ENCODE results near the gene CLASRP. TPM values are rescaled to one million over a fixed set of nuclear protein-coding genes. Genes with fewer than 3 reads are reported as not detected.

CLASRP gene
- total RNA-seq, result 189 TPM
- polyA plus RNA-seq, result 1 to 10 TPM; 3.9 to 4.9 (median 4.3) TPM

DNA sequence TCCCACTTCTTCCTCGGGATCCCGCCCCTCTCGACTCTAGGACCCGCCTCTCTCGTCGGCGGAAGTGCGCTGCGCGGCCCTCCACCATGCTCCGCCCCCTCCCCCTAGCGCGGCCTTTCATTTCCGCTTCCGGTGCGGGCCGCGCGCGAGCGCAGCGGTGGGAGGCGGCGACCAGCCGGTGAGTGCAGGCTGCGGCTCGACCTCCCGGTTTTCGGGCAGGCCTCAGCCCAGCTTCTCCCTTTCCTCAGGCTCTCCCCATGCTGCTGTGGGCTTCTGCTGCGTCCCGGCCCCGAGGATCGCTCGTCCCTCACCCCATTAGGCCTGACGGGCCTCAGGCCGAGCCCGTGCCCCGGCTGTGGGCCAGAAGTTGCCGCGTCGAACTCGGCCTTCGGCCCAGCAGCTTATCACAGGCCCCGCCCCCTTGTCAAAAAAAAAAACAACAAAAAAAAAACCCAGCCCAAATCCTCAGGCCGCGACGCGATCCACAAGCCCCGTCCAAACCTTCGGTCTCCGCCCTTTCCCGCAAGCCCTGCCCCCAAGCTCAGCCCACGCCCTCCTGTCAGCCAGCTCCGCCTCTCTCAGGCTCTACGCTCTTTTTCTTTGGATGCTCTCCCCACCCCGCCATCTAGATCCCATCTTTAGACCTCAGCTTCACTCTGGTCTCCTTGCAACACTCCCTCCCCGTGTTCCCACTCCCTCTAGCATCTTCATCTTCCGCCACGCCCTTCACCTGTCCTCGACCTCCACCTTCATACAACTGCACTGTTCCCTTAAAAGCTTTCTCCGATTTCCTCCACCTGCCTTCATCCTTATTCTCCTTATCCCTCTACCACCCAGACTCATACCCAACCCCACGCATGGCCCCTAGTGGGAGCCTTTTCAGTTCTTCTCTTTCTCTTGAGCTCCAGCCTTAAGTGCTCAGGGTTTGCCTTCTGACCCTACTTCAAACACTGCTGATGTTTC is at the start of gene CLASRP:
Gene CLASRP (plus strand): TSS at position 115 of the 963 bp plus-strand sequence. CDS start 1,168 bp downstream, outside the sequence.
- Histone ChIP-seq H3K4me1 (ENCODE audit: control insufficient read depth, insufficient read depth, low read length, poor library complexity, severe bottlenecking) (peaks cover 25% of the 10 kb centered on the region), H3K36me3 (ENCODE audit: control insufficient read depth, insufficient read depth, low read length) (peaks cover 35% of the 10 kb centered on the region)

DNA sequence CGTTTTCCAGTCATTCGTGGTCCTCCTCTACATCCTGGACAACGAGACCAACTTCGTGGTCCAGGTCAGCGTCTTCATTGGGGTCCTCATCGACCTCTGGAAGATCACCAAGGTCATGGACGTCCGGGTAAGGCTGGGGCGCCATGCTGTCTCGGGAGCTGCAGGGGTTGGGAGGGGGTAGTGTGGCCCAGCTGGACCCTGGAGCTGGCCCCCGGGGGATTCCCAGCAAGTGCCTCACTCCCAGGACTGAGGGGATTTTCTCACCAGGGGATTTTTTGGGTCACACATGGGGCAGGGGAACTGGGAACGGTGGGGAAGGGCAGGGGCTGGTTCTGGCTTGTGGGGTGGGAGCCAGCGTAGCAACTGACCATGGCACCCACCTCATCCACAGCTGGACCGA is 48.4 kb upstream of the CLASRP start:
- H3K4me3 Mint-ChIP-seq, result no peak overlapping the region
- Histone ChIP-seq H3K27ac (ENCODE audit: insufficient read depth, low read length, poor library complexity, severe bottlenecking) (no peak overlapping the region), H3K9me3 (ENCODE audit: control insufficient read depth in 2 of 2, low read length in 2 of 2) (no peaks in the 10 kb centered on the region), H3K36me3 (ENCODE audit: control insufficient read depth, insufficient read depth, low read length) (peaks cover 30% of the 10 kb centered on the region), H3K4me3 (ENCODE audit: low read depth, low read length) (no peak overlapping the region), H3K27me3 (ENCODE audit: control insufficient read depth, insufficient read depth, low read length) (no peaks in the 10 kb centered on the region), H3K4me1 (ENCODE audit: control insufficient read depth, insufficient read depth, low read length, poor library complexity, severe bottlenecking) (no peaks in the 10 kb centered on the region)
- peaks cover 13% of the 10 kb centered on the region for H3K36me3 Mint-ChIP-seq
- DNase-seq (no peak), ATAC-seq (ENCODE audit: low read depth in 2 of 2) (no peak)
- H3K4me1 Mint-ChIP-seq, result peaks cover 0 to 2% (median 0%) of the 10 kb centered on the region in 4 donors
- no peaks in the 10 kb centered on the region for H3K27me3 Mint-ChIP-seq
- H3K27ac Mint-ChIP-seq, result no peak overlapping the region
- H3K9me3 Mint-ChIP-seq, result no peaks in the 10 kb centered on the region

More for the DNA sequence above, at the start of gene CLASRP:
- Mint-ChIP-seq H3K9me3 (no peaks in the 10 kb centered on the region), H3K4me1 (peaks cover 0 to 37% (median 22%) of the 10 kb centered on the region in 4 donors), H3K4me3 (peak within 1 kb of the TSS; percentile 91 to 99 (median 97)), H3K27ac (peak within 1 kb of the TSS; percentile 96 to 100 (median 99)), H3K36me3 (peaks cover 21% of the 10 kb centered on the region), H3K27me3 (no peaks in the 10 kb centered on the region)
- peak; percentile 91 to 94 for ATAC-seq (ENCODE audit: low read depth in 2 of 2)
- peak; percentile 86 to 90 (median 86) for DNase-seq
- H3K27ac ChIP-seq (ENCODE audit: insufficient read depth, low read length, poor library complexity, severe bottlenecking), result peak within 1 kb of the TSS; percentile 98
- H3K4me3 ChIP-seq (ENCODE audit: low read depth, low read length), result peak within 1 kb of the TSS; percentile 86
- H3K27me3 ChIP-seq (ENCODE audit: control insufficient read depth, insufficient read depth, low read length), result no peaks in the 10 kb centered on the region
- H3K9me3 ChIP-seq (ENCODE audit: control insufficient read depth in 2 of 2, low read length in 2 of 2), result no peaks in the 10 kb centered on the region

DNA sequence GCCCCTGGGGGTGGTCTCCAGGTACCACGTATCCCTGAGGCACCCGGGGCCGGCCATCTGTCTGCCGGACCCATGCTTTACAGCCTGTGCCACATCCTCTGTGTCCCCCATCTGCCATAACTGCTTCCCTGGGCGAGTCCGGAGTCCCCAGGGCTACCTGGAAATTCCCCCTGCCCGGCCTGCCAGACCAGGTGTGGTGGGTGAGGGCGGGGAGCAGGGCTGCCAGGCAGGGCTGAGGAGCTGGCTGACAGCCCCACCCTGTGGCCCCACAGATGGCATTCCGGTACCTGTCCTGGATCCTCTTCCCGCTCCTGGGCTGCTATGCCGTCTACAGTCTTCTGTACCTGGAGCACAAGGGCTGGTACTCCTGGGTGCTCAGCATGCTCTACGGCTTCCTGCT is 47.9 kb upstream of the CLASRP start:
- Mint-ChIP-seq H3K27me3 (no peaks in the 10 kb centered on the region), H3K4me3 (no peak overlapping the region)
- ATAC-seq (ENCODE audit: low read depth in 2 of 2), result no peak

GRCh38 chr19:44992336-44993163 is 46.3 kb upstream of the CLASRP start:
- no peak overlapping the region for H3K27ac Mint-ChIP-seq

More for the DNA sequence above, 47.9 kb upstream of the CLASRP start:
- no peak overlapping the region for H3K27ac ChIP-seq (ENCODE audit: insufficient read depth, low read length, poor library complexity, severe bottlenecking)
- Mint-ChIP-seq H3K9me3 (no peaks in the 10 kb centered on the region), H3K36me3 (peaks cover 13% of the 10 kb centered on the region), H3K4me1 (peaks cover 0 to 2% (median 0%) of the 10 kb centered on the region in 4 donors), H3K27ac (no peak overlapping the region)
- no peaks in the 10 kb centered on the region for H3K4me1 ChIP-seq (ENCODE audit: control insufficient read depth, insufficient read depth, low read length, poor library complexity, severe bottlenecking)
- DNase-seq, result no peak
- H3K27me3 ChIP-seq (ENCODE audit: control insufficient read depth, insufficient read depth, low read length), result no peaks in the 10 kb centered on the region
- no peaks in the 10 kb centered on the region for H3K9me3 ChIP-seq (ENCODE audit: control insufficient read depth in 2 of 2, low read length in 2 of 2)
- peaks cover 26% of the 10 kb centered on the region for H3K36me3 ChIP-seq (ENCODE audit: control insufficient read depth, insufficient read depth, low read length)
- no peak overlapping the region for H3K4me3 ChIP-seq (ENCODE audit: low read depth, low read length)

GRCh38 chr19:44993526-44993925 is 45.3 kb upstream of the CLASRP start:
- H3K4me3 Mint-ChIP-seq, result peak overlapping the region in 1 of 4 donors; percentile 10
- Histone ChIP-seq H3K36me3 (ENCODE audit: control insufficient read depth, insufficient read depth, low read length) (peaks cover 12% of the 10 kb centered on the region), H3K4me3 (ENCODE audit: low read depth, low read length) (no peak overlapping the region), H3K9me3 (ENCODE audit: control insufficient read depth in 2 of 2, low read length in 2 of 2) (no peaks in the 10 kb centered on the region), H3K27me3 (ENCODE audit: control insufficient read depth, insufficient read depth, low read length) (no peaks in the 10 kb centered on the region), H3K4me1 (ENCODE audit: control insufficient read depth, insufficient read depth, low read length, poor library complexity, severe bottlenecking) (no peaks in the 10 kb centered on the region), H3K27ac (ENCODE audit: insufficient read depth, low read length, poor library complexity, severe bottlenecking) (no peak overlapping the region)
- no peaks in the 10 kb centered on the region for H3K9me3 Mint-ChIP-seq
- peak overlapping the region in 1 of 3 donors; percentile 74 for H3K27ac Mint-ChIP-seq
- DNase-seq (no peak), ATAC-seq (ENCODE audit: low read depth in 2 of 2) (no peak)
- H3K4me1 Mint-ChIP-seq, result peaks cover 0 to 2% (median 0%) of the 10 kb centered on the region in 4 donors
- H3K36me3 Mint-ChIP-seq, result peaks cover 13% of the 10 kb centered on the region
- H3K27me3 Mint-ChIP-seq, result no peaks in the 10 kb centered on the region

More at GRCh38 chr19:44992336-44993163, 46.3 kb upstream of the CLASRP start:
- Histone ChIP-seq H3K9me3 (ENCODE audit: control insufficient read depth in 2 of 2, low read length in 2 of 2) (no peaks in the 10 kb centered on the region), H3K27ac (ENCODE audit: insufficient read depth, low read length, poor library complexity, severe bottlenecking) (no peak overlapping the region), H3K4me3 (ENCODE audit: low read depth, low read length) (no peak overlapping the region), H3K4me1 (ENCODE audit: control insufficient read depth, insufficient read depth, low read length, poor library complexity, severe bottlenecking) (no peaks in the 10 kb centered on the region), H3K27me3 (ENCODE audit: control insufficient read depth, insufficient read depth, low read length) (no peaks in the 10 kb centered on the region), H3K36me3 (ENCODE audit: control insufficient read depth, insufficient read depth, low read length) (peaks cover 18% of the 10 kb centered on the region)
- Mint-ChIP-seq H3K4me3 (peak overlapping the region in 1 of 4 donors; percentile 21), H3K36me3 (peaks cover 13% of the 10 kb centered on the region), H3K4me1 (peaks cover 0 to 2% (median 0%) of the 10 kb centered on the region in 4 donors), H3K27me3 (no peaks in the 10 kb centered on the region), H3K9me3 (no peaks in the 10 kb centered on the region)
- no peak for DNase-seq
- ATAC-seq (ENCODE audit: low read depth in 2 of 2), result no peak

DNA sequence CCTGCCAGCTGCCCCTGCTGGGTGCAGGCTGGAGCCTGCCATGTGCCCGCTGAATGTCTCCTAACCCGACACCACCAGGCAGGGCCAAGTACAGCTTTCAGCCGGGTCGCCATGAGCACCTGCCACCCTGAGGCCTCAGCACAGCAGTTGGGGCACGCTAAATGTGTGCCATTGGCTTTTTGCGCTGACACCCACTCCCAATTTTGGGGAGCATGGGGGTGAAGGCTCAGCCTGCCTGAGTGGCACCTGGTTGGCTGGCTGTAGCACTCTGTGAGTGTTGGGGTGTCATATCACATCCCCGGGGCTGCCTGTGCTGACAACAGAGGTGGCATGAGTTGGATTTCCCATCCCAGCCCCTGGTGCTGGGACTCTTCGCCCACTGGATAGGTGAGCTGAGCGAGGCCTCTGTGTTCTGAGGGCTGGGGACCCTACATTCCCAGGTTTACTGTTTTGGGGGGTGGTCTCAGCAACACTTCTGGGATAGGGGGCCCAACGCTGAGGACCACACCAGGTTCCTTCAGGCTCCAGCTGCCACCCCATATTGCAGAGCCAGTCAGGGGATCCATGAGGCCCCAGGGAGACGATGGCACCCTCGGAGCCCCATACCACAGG is 44.8 kb upstream of the CLASRP start:
- peak overlapping the region in 1 of 3 donors; percentile 74 for H3K27ac Mint-ChIP-seq

GRCh38 chr19:44998025-44998424 is 40.8 kb upstream of the CLASRP start:
- Histone ChIP-seq H3K27ac (ENCODE audit: insufficient read depth, low read length, poor library complexity, severe bottlenecking) (no peak overlapping the region), H3K9me3 (ENCODE audit: control insufficient read depth in 2 of 2, low read length in 2 of 2) (no peaks in the 10 kb centered on the region), H3K36me3 (ENCODE audit: control insufficient read depth, insufficient read depth, low read length) (no peaks in the 10 kb centered on the region), H3K27me3 (ENCODE audit: control insufficient read depth, insufficient read depth, low read length) (no peaks in the 10 kb centered on the region), H3K4me3 (ENCODE audit: low read depth, low read length) (no peak overlapping the region), H3K4me1 (ENCODE audit: control insufficient read depth, insufficient read depth, low read length, poor library complexity, severe bottlenecking) (peaks cover 11% of the 10 kb centered on the region)
- Mint-ChIP-seq H3K9me3 (no peaks in the 10 kb centered on the region), H3K27ac (peak overlapping the region; percentile 15 to 93 (median 29)), H3K4me1 (peaks cover 0 to 18% (median 10%) of the 10 kb centered on the region in 4 donors), H3K27me3 (peaks cover 8% of the 10 kb centered on the region), H3K36me3 (peaks cover 3% of the 10 kb centered on the region), H3K4me3 (peak overlapping the region in 1 of 4 donors; percentile 11)
- no peak for DNase-seq
- no peak for ATAC-seq (ENCODE audit: low read depth in 2 of 2)

More for the DNA sequence above, 44.8 kb upstream of the CLASRP start:
- Histone ChIP-seq H3K4me1 (ENCODE audit: control insufficient read depth, insufficient read depth, low read length, poor library complexity, severe bottlenecking) (no peaks in the 10 kb centered on the region), H3K4me3 (ENCODE audit: low read depth, low read length) (no peak overlapping the region), H3K27ac (ENCODE audit: insufficient read depth, low read length, poor library complexity, severe bottlenecking) (no peak overlapping the region), H3K9me3 (ENCODE audit: control insufficient read depth in 2 of 2, low read length in 2 of 2) (no peaks in the 10 kb centered on the region), H3K27me3 (ENCODE audit: control insufficient read depth, insufficient read depth, low read length) (no peaks in the 10 kb centered on the region), H3K36me3 (ENCODE audit: control insufficient read depth, insufficient read depth, low read length) (peaks cover 12% of the 10 kb centered on the region)
- no peak for DNase-seq
- peaks cover 0 to 2% (median 0%) of the 10 kb centered on the region in 4 donors for H3K4me1 Mint-ChIP-seq
- no peak overlapping the region for H3K4me3 Mint-ChIP-seq
- no peak for ATAC-seq (ENCODE audit: low read depth in 2 of 2)
- H3K9me3 Mint-ChIP-seq, result no peaks in the 10 kb centered on the region
- no peaks in the 10 kb centered on the region for H3K27me3 Mint-ChIP-seq
- peaks cover 10% of the 10 kb centered on the region for H3K36me3 Mint-ChIP-seq

Data from CD4-positive, CD25-positive, alpha-beta regulatory T cell (primary cell).